ENCODE measurements around the gene PLAU. TPM values are rescaled to one million over a fixed set of nuclear protein-coding genes. Genes with fewer than 3 reads are reported as not detected.

The PLAU gene
- total and polyA plus RNA-seq, 4 donors = 3.9 to 5.3 (median 4.5) TPM

DNA sequence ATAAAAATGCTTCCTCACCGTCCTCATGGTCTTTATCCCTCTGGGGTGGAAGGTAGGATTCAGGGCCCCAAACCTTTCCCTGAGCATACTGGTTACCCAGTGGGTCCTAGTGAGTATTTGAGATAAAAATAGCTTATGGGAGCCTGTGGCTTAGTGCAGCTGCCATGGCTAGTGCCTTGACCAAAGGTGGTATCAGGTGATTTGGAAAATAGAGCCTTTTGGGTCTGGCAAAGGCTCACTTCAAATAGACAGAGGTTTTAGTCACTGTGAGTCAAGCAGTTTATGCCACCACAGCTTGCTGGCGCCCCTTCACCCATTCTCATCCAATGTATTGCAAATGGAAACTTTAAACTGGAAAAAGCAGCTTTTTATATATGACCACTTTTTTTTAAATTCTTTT is 30.4 kb downstream of the PLAU start:
- H3K4me1 ChIP-seq (ENCODE audit: control insufficient read depth, insufficient read depth, low read length) = peaks cover 9% of the 10 kb centered on the region
- H3K36me3 ChIP-seq (ENCODE audit: control insufficient read depth, insufficient read depth, low read length) = no peaks in the 10 kb centered on the region
- DNase-seq (ENCODE audit: low read depth in 4 of 6, low spot score in 6 of 6) = no peak
- no peak overlapping the region for H3K4me3 ChIP-seq (ENCODE audit: low read depth, low read length)
- WGBS (ENCODE audit: insufficient coverage) = no CpG with 5 or more reads among the region's 2 CpGs
- H3K27me3 ChIP-seq (ENCODE audit: control insufficient read depth, insufficient read depth, low read length) = no peaks in the 10 kb centered on the region
- H3K9me3 ChIP-seq (ENCODE audit: control insufficient read depth, insufficient read depth, low read length) = no peaks in the 10 kb centered on the region
- no peak overlapping the region for H3K27ac ChIP-seq (ENCODE audit: low read depth, low read length)

- Histone ChIP-seq H3K4me1 (ENCODE audit: control insufficient read depth, insufficient read depth, low read length) (peaks cover 9% of the 10 kb centered on the region), H3K36me3 (ENCODE audit: control insufficient read depth, insufficient read depth, low read length) (no peaks in the 10 kb centered on the region), H3K4me3 (ENCODE audit: low read depth, low read length) (no peak overlapping the region), H3K27ac (ENCODE audit: low read depth, low read length) (no peak overlapping the region), H3K9me3 (ENCODE audit: control insufficient read depth, insufficient read depth, low read length) (no peaks in the 10 kb centered on the region), H3K27me3 (ENCODE audit: control insufficient read depth, insufficient read depth, low read length) (no peaks in the 10 kb centered on the region)
- WGBS (ENCODE audit: insufficient coverage) = 96% methylated on average over 35 of the region's 35 CpGs
- DNase-seq (ENCODE audit: low read depth in 4 of 6, low spot score in 6 of 6) = no peak
Observed at GRCh38 chr10:73944356-73945100, 33.6 kb downstream of the PLAU start.

DNA sequence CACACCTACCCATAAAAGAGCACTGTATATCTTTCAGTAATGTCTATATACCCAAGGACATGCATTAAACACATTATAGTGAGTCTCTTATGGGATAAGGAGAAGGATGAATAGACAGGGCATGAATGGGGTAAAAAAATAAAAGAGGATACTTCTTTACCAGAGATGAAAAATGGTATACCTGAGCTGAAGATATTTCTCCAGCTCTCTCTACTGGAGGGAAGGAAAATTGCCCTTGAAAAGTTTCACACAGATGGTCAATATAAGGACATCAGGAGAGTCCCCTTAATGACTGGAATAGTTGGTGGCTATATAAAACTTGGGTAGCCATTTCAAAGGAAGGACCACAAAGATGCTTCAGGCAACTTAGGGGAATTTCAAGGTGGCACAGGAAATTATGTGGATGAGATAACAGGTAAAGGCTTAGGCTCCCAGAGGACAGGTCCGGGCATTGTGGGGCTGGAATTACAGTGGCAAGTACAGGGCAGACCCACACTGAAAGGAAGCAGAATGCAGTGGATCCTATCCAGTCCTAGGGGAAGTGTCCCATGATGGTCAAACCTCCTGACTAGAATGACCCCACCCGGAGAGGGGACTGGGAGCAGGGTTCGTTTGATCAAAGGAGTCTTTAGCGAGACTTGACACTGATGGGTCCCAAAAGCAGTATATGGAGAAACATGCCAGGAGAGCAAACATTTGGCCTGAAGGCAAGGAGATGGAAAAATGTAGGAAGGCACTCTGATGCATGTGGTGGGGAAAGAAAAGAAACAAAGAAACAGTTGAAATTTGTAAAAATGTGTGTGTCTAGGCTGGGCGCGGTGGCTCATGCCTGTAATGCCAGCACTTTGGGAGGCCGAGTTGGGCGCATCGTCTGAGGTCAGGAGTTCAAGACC is 35.6 kb downstream of the PLAU start:
- WGBS (ENCODE audit: insufficient coverage) = 88% methylated on average over 9 of the region's 9 CpGs
- H3K36me3 ChIP-seq (ENCODE audit: control insufficient read depth, insufficient read depth, low read length) = no peaks in the 10 kb centered on the region
- no peaks in the 10 kb centered on the region for H3K9me3 ChIP-seq (ENCODE audit: control insufficient read depth, insufficient read depth, low read length)
- H3K27ac ChIP-seq (ENCODE audit: low read depth, low read length) = no peak overlapping the region
- DNase-seq (ENCODE audit: low read depth in 4 of 6, low spot score in 6 of 6) = no peak
- no peaks in the 10 kb centered on the region for H3K27me3 ChIP-seq (ENCODE audit: control insufficient read depth, insufficient read depth, low read length)
- peaks cover 6% of the 10 kb centered on the region for H3K4me1 ChIP-seq (ENCODE audit: control insufficient read depth, insufficient read depth, low read length)
- no peak overlapping the region for H3K4me3 ChIP-seq (ENCODE audit: low read depth, low read length)

DNA sequence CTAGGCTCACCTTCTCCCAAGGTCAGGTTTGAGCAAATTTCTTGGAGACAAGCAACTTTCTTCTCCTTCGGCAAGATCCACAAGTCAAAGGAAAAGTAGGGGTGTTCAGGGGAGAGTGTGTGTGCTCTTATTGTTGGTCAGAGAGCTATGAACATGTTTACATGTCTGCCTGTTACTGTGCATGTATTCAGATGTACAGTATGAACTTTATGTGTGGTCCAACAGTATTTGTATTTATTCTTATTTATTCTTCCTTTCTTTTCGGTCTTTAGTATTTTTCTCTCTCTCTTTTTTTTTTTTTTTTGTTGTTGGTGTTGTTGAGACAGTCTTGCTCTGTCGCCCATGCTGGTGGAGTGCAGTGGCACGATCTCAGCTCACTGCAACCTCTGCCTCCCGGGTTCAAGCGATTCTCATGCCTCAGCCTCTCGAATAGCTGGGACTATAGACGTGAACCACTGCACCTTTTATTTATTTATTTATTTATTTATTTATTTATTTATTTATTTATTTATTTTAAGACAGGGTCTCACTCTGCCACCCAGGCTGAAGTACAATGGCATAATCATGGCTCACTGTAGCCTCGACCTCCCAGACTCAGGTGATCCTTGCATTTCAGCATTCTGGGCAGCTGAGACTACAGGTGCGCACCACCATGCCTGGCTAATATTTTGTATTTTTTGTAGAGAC is 38.2 kb downstream of the PLAU start:
- Histone ChIP-seq H3K4me1 (ENCODE audit: control insufficient read depth, insufficient read depth, low read length) (peaks cover 6% of the 10 kb centered on the region), H3K4me3 (ENCODE audit: low read depth, low read length) (no peak overlapping the region), H3K27me3 (ENCODE audit: control insufficient read depth, insufficient read depth, low read length) (no peaks in the 10 kb centered on the region), H3K36me3 (ENCODE audit: control insufficient read depth, insufficient read depth, low read length) (no peaks in the 10 kb centered on the region), H3K27ac (ENCODE audit: low read depth, low read length) (no peak overlapping the region), H3K9me3 (ENCODE audit: control insufficient read depth, insufficient read depth, low read length) (no peaks in the 10 kb centered on the region)
- whole genome bisulfite sequencing (ENCODE audit: insufficient coverage) = 100% methylated on average over 1 of the region's 10 CpGs
- no peak for DNase-seq (ENCODE audit: low read depth in 4 of 6, low spot score in 6 of 6)

GRCh38 chr10:73950155-73950948 is 39.4 kb downstream of the PLAU start:
- Histone ChIP-seq H3K9me3 (ENCODE audit: control insufficient read depth, insufficient read depth, low read length) (no peaks in the 10 kb centered on the region), H3K36me3 (ENCODE audit: control insufficient read depth, insufficient read depth, low read length) (no peaks in the 10 kb centered on the region), H3K4me3 (ENCODE audit: low read depth, low read length) (no peak overlapping the region), H3K4me1 (ENCODE audit: control insufficient read depth, insufficient read depth, low read length) (peaks cover 6% of the 10 kb centered on the region), H3K27ac (ENCODE audit: low read depth, low read length) (no peak overlapping the region), H3K27me3 (ENCODE audit: control insufficient read depth, insufficient read depth, low read length) (no peaks in the 10 kb centered on the region)
- 74% methylated on average over 8 of the region's 13 CpGs for WGBS (ENCODE audit: insufficient coverage)
- DNase-seq (ENCODE audit: low read depth in 4 of 6, low spot score in 6 of 6) = peak in 2 of 6 donors; percentile 49 to 61

DNA sequence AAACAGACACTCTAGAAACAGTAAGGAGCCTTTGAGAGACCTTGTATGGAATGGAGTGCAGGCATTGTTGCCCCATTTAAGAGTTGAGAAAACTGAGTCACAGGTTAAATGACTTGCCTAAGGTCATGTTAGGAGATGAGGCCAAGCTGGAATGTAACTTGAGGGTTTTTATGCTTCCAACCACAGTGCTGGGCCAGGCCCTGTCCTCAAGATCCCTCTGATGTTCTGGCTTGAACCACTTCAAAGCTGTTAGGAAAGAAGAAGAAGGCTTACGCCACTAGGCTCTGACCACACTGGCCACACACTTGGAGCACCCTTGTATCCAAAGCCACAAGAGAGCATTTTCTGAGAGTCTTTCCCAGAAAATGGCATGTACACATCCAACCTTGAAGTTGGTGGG is 42.7 kb downstream of the PLAU start:
- Histone ChIP-seq H3K4me1 (ENCODE audit: control insufficient read depth, insufficient read depth, low read length) (peaks cover 12% of the 10 kb centered on the region), H3K27ac (ENCODE audit: low read depth, low read length) (no peak overlapping the region), H3K9me3 (ENCODE audit: control insufficient read depth, insufficient read depth, low read length) (no peaks in the 10 kb centered on the region), H3K27me3 (ENCODE audit: control insufficient read depth, insufficient read depth, low read length) (no peaks in the 10 kb centered on the region), H3K36me3 (ENCODE audit: control insufficient read depth, insufficient read depth, low read length) (no peaks in the 10 kb centered on the region), H3K4me3 (ENCODE audit: low read depth, low read length) (no peak overlapping the region)
- WGBS (ENCODE audit: insufficient coverage) = 100% methylated on average over 1 of the region's 1 CpG
- no peak for DNase-seq (ENCODE audit: low read depth in 4 of 6, low spot score in 6 of 6)

DNA sequence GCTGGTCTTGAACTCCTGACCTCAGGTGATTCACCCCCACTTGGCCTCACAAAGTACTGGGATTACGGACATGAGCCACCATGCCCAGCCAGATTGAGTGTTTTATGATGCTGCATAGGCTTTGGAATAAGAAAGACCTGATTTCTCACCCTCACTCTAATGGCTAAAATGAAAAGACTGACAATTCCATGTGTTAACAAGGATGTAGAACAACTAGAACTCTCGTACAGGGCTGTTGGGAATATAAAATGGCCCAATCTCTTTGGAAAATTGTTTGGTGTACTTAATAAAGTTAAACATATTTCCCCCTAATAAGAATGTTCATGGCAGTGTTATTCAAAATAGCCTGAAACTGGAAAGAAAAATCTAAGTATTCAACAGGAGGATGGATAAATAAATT is 43.8 kb downstream of the PLAU start:
- H3K27me3 ChIP-seq (ENCODE audit: control insufficient read depth, insufficient read depth, low read length) = no peaks in the 10 kb centered on the region
- no peaks in the 10 kb centered on the region for H3K9me3 ChIP-seq (ENCODE audit: control insufficient read depth, insufficient read depth, low read length)
- H3K36me3 ChIP-seq (ENCODE audit: control insufficient read depth, insufficient read depth, low read length) = no peaks in the 10 kb centered on the region
- WGBS (ENCODE audit: insufficient coverage) = no CpG with 5 or more reads among the region's 2 CpGs
- peaks cover 12% of the 10 kb centered on the region for H3K4me1 ChIP-seq (ENCODE audit: control insufficient read depth, insufficient read depth, low read length)
- H3K27ac ChIP-seq (ENCODE audit: low read depth, low read length) = no peak overlapping the region
- H3K4me3 ChIP-seq (ENCODE audit: low read depth, low read length) = no peak overlapping the region
- DNase-seq (ENCODE audit: low read depth in 4 of 6, low spot score in 6 of 6) = no peak

- Histone ChIP-seq H3K4me3 (ENCODE audit: low read depth, low read length) (no peak overlapping the region), H3K36me3 (ENCODE audit: control insufficient read depth, insufficient read depth, low read length) (no peaks in the 10 kb centered on the region), H3K9me3 (ENCODE audit: control insufficient read depth, insufficient read depth, low read length) (no peaks in the 10 kb centered on the region), H3K27ac (ENCODE audit: low read depth, low read length) (no peak overlapping the region), H3K27me3 (ENCODE audit: control insufficient read depth, insufficient read depth, low read length) (no peaks in the 10 kb centered on the region), H3K4me1 (ENCODE audit: control insufficient read depth, insufficient read depth, low read length) (peaks cover 7% of the 10 kb centered on the region)
- no CpG with 5 or more reads among the region's 2 CpGs for WGBS (ENCODE audit: insufficient coverage)
- DNase-seq (ENCODE audit: low read depth in 4 of 6, low spot score in 6 of 6) = no peak
Observed at GRCh38 chr10:73955719-73956118, 44.8 kb downstream of the PLAU start.
